ENCODE measurements around the gene CDADC1. TPM values are rescaled to one million over a fixed set of nuclear protein-coding genes. Genes with fewer than 3 reads are reported as not detected.

CDADC1 gene
- total RNA-seq, 2 experiments from 2014 or later = 12.3 to 13.7 TPM

GRCh38 chr13:49296659-49297058, 48.9 kb downstream of the CDADC1 start:
- Mint-ChIP-seq H3K4me1 (ENCODE audit: low read depth) (peaks cover 30% of the 10 kb centered on the region), H3K27me3 (ENCODE audit: low read depth) (no peaks in the 10 kb centered on the region), H3K9me3 (ENCODE audit: insufficient read depth) (no peaks in the 10 kb centered on the region), H3K27ac (no peak overlapping the region), H3K4me3 (no peak overlapping the region), H3K36me3 (ENCODE audit: low read depth) (peaks cover 10% of the 10 kb centered on the region)
- no peak for ATAC-seq
- ChIA-PET CTCF (interaction anchor here (1.2 to 2.0 kb wide), 2 partner anchors 16 to 311 kb away, joined by 7 read pairs; no protein-coding TSS in a partner anchor), POLR2A (no interaction called here)
- no peak for DNase-seq

GRCh38 chr13:49297338-49297737, 49.6 kb downstream of the CDADC1 start:
- Mint-ChIP-seq H3K9me3 (ENCODE audit: insufficient read depth) (no peaks in the 10 kb centered on the region), H3K4me3 (no peak overlapping the region), H3K4me1 (ENCODE audit: low read depth) (peaks cover 29% of the 10 kb centered on the region), H3K27me3 (ENCODE audit: low read depth) (no peaks in the 10 kb centered on the region), H3K27ac (no peak overlapping the region), H3K36me3 (ENCODE audit: low read depth) (peaks cover 9% of the 10 kb centered on the region)
- POLR2A ChIA-PET = no interaction called here
- CTCF ChIA-PET = interaction anchor here (1.2 kb wide), 1 partner anchor 311 kb away, joined by 7 read pairs; no protein-coding TSS in a partner anchor
- DNase-seq (no peak), ATAC-seq (no peak)

GRCh38 chr13:49298416-49298815, 50.7 kb downstream of the CDADC1 start:
- no peak for ATAC-seq
- ChIA-PET CTCF (interaction anchor here (5.3 kb wide), 1 partner anchor 309 kb away, joined by 25 read pairs; no protein-coding TSS in a partner anchor), POLR2A (no interaction called here)

GRCh38 chr13:49298903-49299605, 51.3 kb downstream of the CDADC1 start:
- H3K27ac Mint-ChIP-seq = no peak overlapping the region
- no peak overlapping the region for H3K4me3 Mint-ChIP-seq
- DNase-seq = no peak
- ChIA-PET POLR2A (no interaction called here), CTCF (interaction anchor here (5.3 kb wide), 1 partner anchor 308 kb away, joined by 25 read pairs; no protein-coding TSS in a partner anchor)
- H3K36me3 Mint-ChIP-seq (ENCODE audit: low read depth) = no peaks in the 10 kb centered on the region
- peaks cover 19% of the 10 kb centered on the region for H3K4me1 Mint-ChIP-seq (ENCODE audit: low read depth)
- no peak for ATAC-seq
- H3K27me3 Mint-ChIP-seq (ENCODE audit: low read depth) = no peaks in the 10 kb centered on the region
- no peaks in the 10 kb centered on the region for H3K9me3 Mint-ChIP-seq (ENCODE audit: insufficient read depth)

More at GRCh38 chr13:49298416-49298815, 50.7 kb downstream of the CDADC1 start:
- Mint-ChIP-seq H3K27me3 (ENCODE audit: low read depth) (no peaks in the 10 kb centered on the region), H3K27ac (no peak overlapping the region), H3K9me3 (ENCODE audit: insufficient read depth) (no peaks in the 10 kb centered on the region), H3K4me3 (no peak overlapping the region), H3K4me1 (ENCODE audit: low read depth) (peaks cover 23% of the 10 kb centered on the region), H3K36me3 (ENCODE audit: low read depth) (peaks cover under 1% of the 10 kb centered on the region)
- no peak for DNase-seq

- H3K27me3 Mint-ChIP-seq (ENCODE audit: low read depth) = no peaks in the 10 kb centered on the region
- CTCF ChIA-PET = interaction anchor here (0.6 to 5.3 kb wide), 13 partner anchors 8 to 333 kb away, joined by 3 to 25 read pairs (median 3); no protein-coding TSS in a partner anchor
- POLR2A ChIA-PET = no interaction called here
- H3K27ac Mint-ChIP-seq = no peak overlapping the region
- H3K36me3 Mint-ChIP-seq (ENCODE audit: low read depth) = no peaks in the 10 kb centered on the region
- no peak overlapping the region for H3K4me3 Mint-ChIP-seq
- H3K9me3 Mint-ChIP-seq (ENCODE audit: insufficient read depth) = no peaks in the 10 kb centered on the region
- DNase-seq (no peak), ATAC-seq (no peak)
- peaks cover 17% of the 10 kb centered on the region for H3K4me1 Mint-ChIP-seq (ENCODE audit: low read depth)
Observed at GRCh38 chr13:49300276-49300675, 52.6 kb downstream of the CDADC1 start.

- H3K27me3 Mint-ChIP-seq (ENCODE audit: low read depth) = no peaks in the 10 kb centered on the region
- ChIA-PET CTCF (interaction anchor here (0.6 to 5.3 kb wide), 16 partner anchors 9 to 491 kb away, joined by 3 to 25 read pairs (median 3); no protein-coding TSS in a partner anchor), POLR2A (interaction anchor here (1.0 kb wide), 1 partner anchor 306 kb away, joined by 3 read pairs; no protein-coding TSS in a partner anchor)
- peaks cover 17% of the 10 kb centered on the region for H3K4me1 Mint-ChIP-seq (ENCODE audit: low read depth)
- H3K9me3 Mint-ChIP-seq (ENCODE audit: insufficient read depth) = no peaks in the 10 kb centered on the region
- H3K4me3 Mint-ChIP-seq = peak overlapping the region; percentile 58
- H3K36me3 Mint-ChIP-seq (ENCODE audit: low read depth) = no peaks in the 10 kb centered on the region
- peak overlapping the region; percentile 84 for H3K27ac Mint-ChIP-seq
- DNase-seq = peak; percentile 80
- peak; percentile 95 for ATAC-seq
Observed at GRCh38 chr13:49300739-49301589, 53.2 kb downstream of the CDADC1 start.

GRCh38 chr13:49302222-49302621, 54.5 kb downstream of the CDADC1 start:
- DNase-seq (no peak), ATAC-seq (no peak)
- Mint-ChIP-seq H3K27me3 (ENCODE audit: low read depth) (no peaks in the 10 kb centered on the region), H3K27ac (peak overlapping the region; percentile 10), H3K4me1 (ENCODE audit: low read depth) (peaks cover 17% of the 10 kb centered on the region), H3K9me3 (ENCODE audit: insufficient read depth) (no peaks in the 10 kb centered on the region), H3K36me3 (ENCODE audit: low read depth) (no peaks in the 10 kb centered on the region), H3K4me3 (no peak overlapping the region)
- CTCF ChIA-PET = interaction anchor here (1.0 to 5.3 kb wide), 5 partner anchors 13 to 305 kb away, joined by 3 to 25 read pairs (median 3); no protein-coding TSS in a partner anchor
- POLR2A ChIA-PET = interaction anchor here (1.0 kb wide), 1 partner anchor 305 kb away, joined by 3 read pairs; no protein-coding TSS in a partner anchor

GRCh38 chr13:49302817-49303216, 55.1 kb downstream of the CDADC1 start:
- ChIA-PET CTCF (interaction anchor here (1.0 to 5.3 kb wide), 3 partner anchors 17 to 304 kb away, joined by 3 to 25 read pairs (median 3); no protein-coding TSS in a partner anchor), POLR2A (interaction anchor here (0.5 to 1.0 kb wide), 2 partner anchors 193 to 302 kb away, joined by 3 to 4 read pairs; no protein-coding TSS in a partner anchor)
- DNase-seq = no peak
- no peak for ATAC-seq
- Mint-ChIP-seq H3K27me3 (ENCODE audit: low read depth) (no peaks in the 10 kb centered on the region), H3K27ac (no peak overlapping the region), H3K9me3 (ENCODE audit: insufficient read depth) (no peaks in the 10 kb centered on the region), H3K4me1 (ENCODE audit: low read depth) (peaks cover 17% of the 10 kb centered on the region), H3K36me3 (ENCODE audit: low read depth) (no peaks in the 10 kb centered on the region), H3K4me3 (no peak overlapping the region)

- ChIA-PET CTCF (interaction anchor here (5.3 kb wide), 1 partner anchor 304 kb away, joined by 25 read pairs; no protein-coding TSS in a partner anchor), POLR2A (interaction anchor here (1.0 kb wide), 1 partner anchor 192 kb away, joined by 4 read pairs; no protein-coding TSS in a partner anchor)
- H3K4me1 Mint-ChIP-seq (ENCODE audit: low read depth) = peaks cover 17% of the 10 kb centered on the region
- no peaks in the 10 kb centered on the region for H3K9me3 Mint-ChIP-seq (ENCODE audit: insufficient read depth)
- ATAC-seq = no peak
- H3K36me3 Mint-ChIP-seq (ENCODE audit: low read depth) = no peaks in the 10 kb centered on the region
- DNase-seq = no peak
- no peaks in the 10 kb centered on the region for H3K27me3 Mint-ChIP-seq (ENCODE audit: low read depth)
- H3K27ac Mint-ChIP-seq = no peak overlapping the region
- H3K4me3 Mint-ChIP-seq = no peak overlapping the region
Observed at GRCh38 chr13:49303533-49304252, 56.0 kb downstream of the CDADC1 start.

GRCh38 chr13:49304356-49304755, 56.6 kb downstream of the CDADC1 start:
- CTCF ChIA-PET = no interaction called here
- Mint-ChIP-seq H3K36me3 (ENCODE audit: low read depth) (no peaks in the 10 kb centered on the region), H3K27ac (no peak overlapping the region), H3K27me3 (ENCODE audit: low read depth) (no peaks in the 10 kb centered on the region), H3K4me1 (ENCODE audit: low read depth) (peaks cover 17% of the 10 kb centered on the region), H3K4me3 (no peak overlapping the region), H3K9me3 (ENCODE audit: insufficient read depth) (no peaks in the 10 kb centered on the region)
- ATAC-seq (no peak), DNase-seq (no peak)
- POLR2A ChIA-PET = no interaction called here
